HepG2 (cell line): ENCODE results near the gene COX18.

Source experiments
- CTCF ChIP-seq: sonication (generic); formaldehyde crosslinking; IDR thresholded peaks from 2 replicates; pipeline ENCODE4 v1.5.0; 2020; ENCODE audit warnings: mild to moderate bottlenecking, missing genetic modification reagents, moderate library complexity
- GABPB1 ChIP-seq: IDR thresholded peaks from 2 replicates; pipeline ENCODE4 v1.6.1; 2016; ENCODE audit warnings: mild to moderate bottlenecking, missing genetic modification reagents, moderate library complexity, missing compliant biosample characterization
- NFE2 ChIP-seq: sonication (generic); formaldehyde crosslinking; IDR thresholded peaks from 2 replicates; pipeline ENCODE4 v1.4.0; 2020; ENCODE audit warnings: missing genetic modification reagents
- WIZ ChIP-seq: sonication (generic); formaldehyde crosslinking; IDR thresholded peaks from 2 replicates; pipeline ENCODE4 v1.5.1; 2020; ENCODE audit warnings: mild to moderate bottlenecking, missing genetic modification reagents
- ZBTB7B ChIP-seq: sonication (generic); formaldehyde crosslinking; IDR thresholded peaks from 2 replicates; pipeline ENCODE4 v1.4.0; 2020; ENCODE audit warnings: missing genetic modification reagents
- ZZZ3 ChIP-seq: sonication (generic); formaldehyde crosslinking; IDR thresholded peaks from 2 replicates; pipeline ENCODE4 v1.4.0; 2020; ENCODE audit warnings: missing genetic modification reagents, mild to moderate bottlenecking, borderline replicate concordance

- TF ChIP-seq GABPB1 (CRISPR knock-in tag) (no peak), CTCF (CRISPR knock-in tag) (no peak), NFE2 (no peak), WIZ (no peak), ZBTB7B (CRISPR knock-in tag) (no peak), ZZZ3 (CRISPR knock-in tag) (no peak)
These were observed 28.5 kb upstream of the COX18 start for GRCh38 chr4:73098016-73098415.
